ENCODE measurements around the gene SGIP1.

SGIP1 gene

DNA sequence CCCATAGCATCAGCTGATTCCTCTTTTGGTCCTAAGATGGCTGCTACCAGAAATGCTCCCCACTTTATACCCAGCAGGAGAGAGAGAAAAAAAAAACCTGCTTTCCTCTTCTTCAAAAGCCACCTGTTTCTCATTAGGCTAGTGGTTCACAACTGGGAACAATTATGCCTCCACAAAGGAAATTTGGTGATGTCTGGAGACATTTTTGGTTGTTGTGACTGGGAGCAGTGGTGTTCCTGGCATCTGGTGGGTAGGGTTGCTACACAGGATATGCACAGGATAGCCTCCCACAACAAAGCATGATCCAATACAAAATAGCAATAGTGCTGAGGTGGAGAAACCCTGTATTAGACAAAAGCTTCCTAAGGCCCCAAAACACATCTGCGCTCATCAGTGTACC, 38.5 kb upstream of the SGIP1 start:
- H3K27ac ChIP-seq, result no peak overlapping the region
- TF ChIP-seq, protein P1, sequence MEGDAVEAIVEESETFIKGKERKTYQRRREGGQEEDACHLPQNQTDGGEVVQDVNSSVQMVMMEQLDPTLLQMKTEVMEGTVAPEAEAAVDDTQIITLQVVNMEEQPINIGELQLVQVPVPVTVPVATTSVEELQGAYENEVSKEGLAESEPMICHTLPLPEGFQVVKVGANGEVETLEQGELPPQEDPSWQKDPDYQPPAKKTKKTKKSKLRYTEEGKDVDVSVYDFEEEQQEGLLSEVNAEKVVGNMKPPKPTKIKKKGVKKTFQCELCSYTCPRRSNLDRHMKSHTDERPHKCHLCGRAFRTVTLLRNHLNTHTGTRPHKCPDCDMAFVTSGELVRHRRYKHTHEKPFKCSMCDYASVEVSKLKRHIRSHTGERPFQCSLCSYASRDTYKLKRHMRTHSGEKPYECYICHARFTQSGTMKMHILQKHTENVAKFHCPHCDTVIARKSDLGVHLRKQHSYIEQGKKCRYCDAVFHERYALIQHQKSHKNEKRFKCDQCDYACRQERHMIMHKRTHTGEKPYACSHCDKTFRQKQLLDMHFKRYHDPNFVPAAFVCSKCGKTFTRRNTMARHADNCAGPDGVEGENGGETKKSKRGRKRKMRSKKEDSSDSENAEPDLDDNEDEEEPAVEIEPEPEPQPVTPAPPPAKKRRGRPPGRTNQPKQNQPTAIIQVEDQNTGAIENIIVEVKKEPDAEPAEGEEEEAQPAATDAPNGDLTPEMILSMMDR (IDR thresholded peaks at IDR 0.05), result no peak
- TF ChIP-seq ZFX (IDR thresholded peaks at IDR 0.05; ENCODE audit: borderline replicate concordance), result no peak

DNA sequence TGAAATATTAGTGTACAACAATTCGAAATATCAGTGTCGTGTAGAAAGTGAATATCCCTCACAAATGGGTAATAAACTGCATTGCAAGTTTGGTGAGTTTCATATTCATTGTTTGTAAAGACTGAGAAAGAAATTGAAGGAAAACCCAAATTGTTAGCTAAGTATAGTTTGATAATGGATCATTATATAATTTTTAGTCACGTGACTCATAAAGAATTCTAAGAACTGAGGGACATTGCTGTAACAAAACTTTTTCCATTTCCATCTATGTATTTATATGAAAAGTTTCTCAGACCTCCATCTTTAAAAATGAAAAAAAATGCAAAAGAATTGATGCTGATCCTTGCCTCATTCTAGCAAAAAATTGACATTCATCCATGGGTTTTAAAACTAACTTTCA, 36.0 kb upstream of the SGIP1 start:
- TF ChIP-seq, protein P1 (IDR thresholded peaks at IDR 0.05), result no peak
- no peak for TF ChIP-seq ZFX (IDR thresholded peaks at IDR 0.05; ENCODE audit: borderline replicate concordance)

DNA sequence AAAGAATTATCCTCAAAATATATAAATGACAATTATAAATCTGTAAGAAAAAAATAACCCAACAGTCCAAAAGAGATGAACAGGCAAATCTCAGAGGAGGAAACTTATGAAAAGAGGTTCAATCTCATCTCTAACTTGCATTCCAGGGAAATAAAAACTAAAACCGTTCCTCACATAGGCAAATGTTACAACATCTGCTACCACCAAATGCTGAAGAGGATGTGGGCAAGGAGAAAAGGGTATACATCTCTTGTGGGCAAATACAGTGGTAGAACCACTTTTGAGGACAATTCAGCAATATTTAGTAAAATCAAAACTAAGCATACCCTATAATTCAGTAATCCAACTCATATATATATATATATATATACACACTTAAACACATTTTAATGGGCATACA, 33.7 kb upstream of the SGIP1 start:
- no peak for TF ChIP-seq ZFX (IDR thresholded peaks at IDR 0.05; ENCODE audit: borderline replicate concordance)
- TF ChIP-seq, protein P1 (IDR thresholded peaks at IDR 0.05), result no peak

More for the DNA sequence above, 36.0 kb upstream of the SGIP1 start:
- H3K27ac ChIP-seq, result no peak overlapping the region

DNA sequence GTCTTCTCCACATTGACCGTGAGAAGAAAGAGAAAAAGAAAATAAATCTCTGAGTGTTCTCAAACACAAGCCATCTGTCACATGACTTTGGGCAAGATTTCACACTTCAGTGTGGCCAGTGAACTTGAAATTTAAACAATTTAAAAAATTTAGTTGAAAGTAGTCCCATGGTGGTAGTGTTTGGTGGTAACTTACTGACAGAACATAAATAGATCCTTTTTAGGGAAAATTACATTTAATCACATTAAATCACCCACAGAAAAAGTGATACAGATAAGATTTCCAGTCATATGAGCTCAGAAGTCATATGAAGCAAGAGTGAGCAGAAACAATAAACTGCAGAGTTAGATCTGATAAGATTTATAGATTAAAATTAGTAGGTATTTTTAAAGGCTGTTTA, 31.9 kb upstream of the SGIP1 start:
- no peak overlapping the region for H3K27ac ChIP-seq
- TF ChIP-seq, protein P1 (IDR thresholded peaks at IDR 0.05), result no peak
- no peak for TF ChIP-seq ZFX (IDR thresholded peaks at IDR 0.05; ENCODE audit: borderline replicate concordance)

More for the DNA sequence above, 33.7 kb upstream of the SGIP1 start:
- H3K27ac ChIP-seq, result no peak overlapping the region

DNA sequence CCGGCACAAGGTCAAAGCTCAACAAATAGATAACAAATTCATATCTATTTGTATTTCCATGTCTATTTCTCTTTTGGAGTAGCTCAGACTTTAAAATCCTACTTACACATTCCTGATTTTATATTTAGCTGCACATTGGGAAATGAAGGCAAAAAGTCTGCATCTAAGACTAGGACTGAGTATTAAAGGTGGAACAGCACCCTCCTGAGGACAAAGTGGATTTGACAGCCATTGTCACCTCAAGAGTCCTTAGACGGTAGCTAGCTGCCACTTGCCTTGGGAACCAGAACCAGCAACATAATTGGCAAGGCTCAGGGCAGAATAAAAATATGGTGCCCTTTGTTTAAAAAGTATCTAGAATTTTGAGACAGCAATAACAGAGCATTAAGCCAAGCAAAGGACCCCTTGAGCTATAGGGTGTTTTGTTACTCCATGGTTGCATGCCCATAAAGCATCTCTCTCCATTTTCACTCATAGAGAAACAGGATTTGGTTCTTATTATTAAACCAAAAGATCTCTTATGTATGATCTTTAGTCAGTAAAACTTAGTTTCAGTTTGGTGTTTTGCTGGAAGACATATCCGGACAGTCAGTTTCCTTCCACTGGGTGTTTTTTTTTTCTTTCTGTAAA, 30.0 kb upstream of the SGIP1 start:
- H3K27ac ChIP-seq, result no peak overlapping the region
- TF ChIP-seq ZFX (IDR thresholded peaks at IDR 0.05; ENCODE audit: borderline replicate concordance), result no peak
- TF ChIP-seq, protein P1 (IDR thresholded peaks at IDR 0.05), result peak; percentile 84

DNA sequence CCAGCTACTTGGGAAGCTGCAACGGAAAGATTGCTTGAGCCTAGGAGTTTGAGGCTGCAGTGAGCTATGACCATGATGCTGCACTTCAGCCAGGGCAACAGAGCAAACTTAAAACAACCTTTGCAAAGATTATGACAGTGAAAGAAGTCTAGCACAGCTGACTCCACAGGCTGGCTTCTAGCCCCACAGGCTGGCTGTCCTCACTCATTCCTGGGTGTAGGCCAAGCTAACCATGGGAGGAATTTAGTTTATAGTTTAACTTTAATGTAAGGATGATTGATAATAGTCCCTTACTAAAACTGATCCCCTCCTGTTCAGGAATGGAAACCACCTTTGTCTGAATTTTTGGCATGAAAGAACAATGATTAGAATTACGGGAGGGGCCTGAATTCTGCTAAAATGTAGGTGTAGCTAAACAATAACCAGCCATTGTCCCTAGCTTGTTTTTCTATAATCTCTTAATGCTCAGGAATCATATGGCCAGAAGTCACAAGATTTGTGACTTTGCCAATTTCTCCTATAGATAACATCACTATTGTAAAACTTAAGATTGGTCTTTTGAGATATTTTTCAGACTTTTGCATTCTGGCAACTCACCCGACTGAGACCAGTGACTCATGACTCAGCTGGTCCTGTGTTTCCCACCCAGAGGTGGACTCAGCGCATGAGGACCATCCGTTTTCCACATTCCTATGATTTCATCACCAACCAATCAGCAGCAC, 28.1 kb upstream of the SGIP1 start:
- H3K27ac ChIP-seq, result no peak overlapping the region

DNA sequence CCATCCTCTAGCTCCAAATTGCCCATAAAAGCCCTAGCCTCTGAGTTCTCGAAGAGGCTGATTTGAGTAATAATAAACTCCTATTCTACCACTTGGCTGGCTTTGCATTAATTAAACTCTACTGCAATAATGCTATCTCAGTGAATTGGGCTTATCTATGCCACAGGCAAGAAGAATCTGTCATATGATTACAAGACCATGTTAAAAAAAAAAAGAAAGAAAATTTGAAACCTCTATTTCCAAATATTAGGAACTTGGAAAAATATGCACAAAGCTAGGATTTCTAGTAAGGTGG, 27.6 kb upstream of the SGIP1 start:
- TF ChIP-seq, protein P1 (IDR thresholded peaks at IDR 0.05), result no peak
- no peak overlapping the region for H3K27ac ChIP-seq

More for the DNA sequence above, 28.1 kb upstream of the SGIP1 start:
- no peak for TF ChIP-seq ZFX (IDR thresholded peaks at IDR 0.05; ENCODE audit: borderline replicate concordance)
- TF ChIP-seq, protein P1 (IDR thresholded peaks at IDR 0.05), result no peak

Measured in 22Rv1 (cell line).